HCT116 (cell line): ENCODE measurements around the gene TMOD3. TPM values are rescaled to one million over a fixed set of nuclear protein-coding genes. Genes with fewer than 3 reads are reported as not detected.

Experiments
- ATAC-seq: fragments of 200-7000 bp; cut with Tn5 transposase; 2 replicates; pipeline ENCODE4 v1.9.1; 2020; ENCODE audit warnings: mild to moderate bottlenecking, moderate library complexity
- BruUV-seq: library from RNA; stranded (reverse); fragments of 400-500 nt; replicated peaks from 2 replicates; lab custom pipeline; 2021; lab: Mats Ljungman, UMichigan
- CTCF ChIA-PET: fragments of 300-600 bp; sonication (Branson Sonifier 250); formaldehyde crosslinking; loops from one replicate; lab custom pipeline; 2021; ENCODE audit warnings: antibody characterized with exemption; lab: Charles Lee
- POLR2A ChIA-PET: fragments of 300-600, 350-600 bp; sonication (Branson Sonifier 250); formaldehyde crosslinking; loops from one replicate; lab custom pipeline; 2021; ENCODE audit warnings: antibody characterized with exemption; lab: Charles Lee
- RAD21 ChIA-PET, 2 experiments: fragments of 300-600 bp; sonication (Branson Sonifier 250); formaldehyde crosslinking; loops; one replicate each; lab custom pipeline; 2023; ENCODE audit warnings: low total read pairs in 2 of 2; ENCODE audit not compliant: uncharacterized antibody in 2 of 2, unreplicated experiment in 2 of 2, low non-redundant PET in 1 of 2; lab: Charles Lee
- DNase-seq: peaks from one replicate; pipeline ENCODE4 v3.0.0-alpha.2; 2010; ENCODE audit warnings: low read depth, low spot score
- H2AFZ ChIP-seq: fragments of 200-600 bp; shearing (Covaris generic), sonication (generic); 2 replicates; pipeline ENCODE4 v1.6.1; 2017; ENCODE audit warnings: low read depth, mixed run types, mixed read lengths, antibody characterized with exemption, low read length; ENCODE audit not compliant: poor library complexity, severe bottlenecking
- H3K27ac ChIP-seq: 2 replicates; pipeline ENCODE4 v1.5.1; 2012; ENCODE audit warnings: low read depth, low read length
- H3K27me3 ChIP-seq: fragments of 200-600 bp; sonication (generic); 2 replicates; pipeline ENCODE4 v1.6.1; 2016; ENCODE audit warnings: mixed run types, low read length, mixed read lengths; ENCODE audit not compliant: insufficient read depth
- H3K36me3 ChIP-seq, 2 experiments: fragments of 200-500 bp in 1 of 2; fragments of 200-600 bp in 1 of 2; sonication (Bioruptor generic) in 1 of 2; sonication (generic) in 1 of 2; 2 replicates each; pipeline versions ENCODE4 v1.5.1 to v1.6.1; 2014 to 2016; ENCODE audit warnings: low read length in 2 of 2, inconsistent platforms in 1 of 2, mixed read lengths in 1 of 2, mixed run types in 1 of 2; ENCODE audit not compliant: insufficient read depth in 2 of 2, control insufficient read depth in 1 of 2
- H3K4me1 ChIP-seq, 2 experiments: fragments of 200-600 bp in 1 of 2; sonication (generic) in 1 of 2; 2 replicates each; pipeline versions ENCODE4 v1.5.1 to v1.6.1; 2012 to 2017; ENCODE audit warnings: low read length in 2 of 2, inconsistent platforms in 1 of 2, mild to moderate bottlenecking in 1 of 2, mixed read lengths in 1 of 2, mixed run types in 1 of 2, moderate library complexity in 1 of 2; ENCODE audit not compliant: insufficient read depth in 2 of 2, control insufficient read depth in 1 of 2
- H3K4me2 ChIP-seq: fragments of 200-600 bp; sonication (generic); 2 replicates; pipeline ENCODE4 v1.6.1; 2017; ENCODE audit warnings: mixed run types, low read length, mixed read lengths
- H3K4me3 ChIP-seq, 2 experiments: fragments of 200-600 bp in 1 of 2; sonication (generic) in 1 of 2; replicated peaks in 1 of 2; 2 replicates each; pipeline ENCODE4 v1.5.1; 2011 to 2016; ENCODE audit warnings: low read length in 2 of 2, control low read depth in 1 of 2, low read depth in 1 of 2, mild to moderate bottlenecking in 1 of 2, mixed read lengths in 1 of 2, mixed run types in 1 of 2
- H3K79me2 ChIP-seq: fragments of 200-600 bp; sonication (generic); 2 replicates; pipeline ENCODE4 v1.6.1; 2017; ENCODE audit warnings: mild to moderate bottlenecking, mixed run types, low read length, moderate library complexity, mixed read lengths; ENCODE audit not compliant: insufficient read depth
- H3K9ac ChIP-seq: fragments of 200-600 bp; sonication (generic); 2 replicates; pipeline ENCODE4 v1.6.1; 2016; ENCODE audit warnings: low read length, mixed read lengths
- H3K9me2 ChIP-seq: fragments of 200-600 bp; sonication (generic), shearing (Covaris generic); 2 replicates; pipeline ENCODE4 v1.6.1; 2017; ENCODE audit warnings: mixed run types, mild to moderate bottlenecking, moderate library complexity; ENCODE audit not compliant: insufficient read depth
- H3K9me3 ChIP-seq, 2 experiments: fragments of 200-500 bp in 1 of 2; fragments of 200-600 bp in 1 of 2; sonication (Bioruptor generic) in 1 of 2; sonication (generic) in 1 of 2; 2 replicates each; pipeline ENCODE4 v1.6.1; 2014 to 2017; ENCODE audit warnings: low read length in 2 of 2, mixed read lengths in 2 of 2, inconsistent platforms in 1 of 2, low read depth in 1 of 2, mild to moderate bottlenecking in 1 of 2, mixed run types in 1 of 2, moderate library complexity in 1 of 2; ENCODE audit not compliant: control insufficient read depth in 1 of 2, insufficient read depth in 1 of 2
- H4K20me1 ChIP-seq: fragments of 200-600 bp; sonication (generic), shearing (Covaris generic); 2 replicates; pipeline ENCODE4 v1.6.1; 2017; ENCODE audit warnings: mixed run types, mild to moderate bottlenecking, moderate library complexity; ENCODE audit not compliant: insufficient read depth
- CBX3 ChIP-seq: IDR thresholded peaks from 2 replicates; pipeline ENCODE4 v1.6.1; 2012; ENCODE audit warnings: low read depth
- CTCF ChIP-seq, 3 experiments: fragments of 200-600 bp in 1 of 3; sonication (generic) in 1 of 3; IDR thresholded peaks in 2 of 3; conservative IDR thresholded peaks in 1 of 3; 2 replicates each; pipeline ENCODE4 v1.5.1; 2012 to 2017; ENCODE audit warnings: low read depth in 2 of 3, low read length in 2 of 3, antibody characterized with exemption in 1 of 3, borderline replicate concordance in 1 of 3, control low read depth in 1 of 3, mild to moderate bottlenecking in 1 of 3, mixed read lengths in 1 of 3, mixed run types in 1 of 3, moderate library complexity in 1 of 3; ENCODE audit not compliant: insufficient read depth in 1 of 3
- EZH2 ChIP-seq: fragments of 200-600 bp; sonication (generic); IDR thresholded peaks from 2 replicates; pipeline ENCODE4 v1.6.1; 2017; ENCODE audit warnings: antibody characterized with exemption, mixed run types
- EZH2phosphoT487 ChIP-seq: fragments of 200-600 bp; IDR thresholded peaks from 2 replicates; pipeline ENCODE4 v1.6.1; 2018; ENCODE audit warnings: antibody characterized with exemption, borderline replicate concordance
- MAX ChIP-seq: IDR thresholded peaks from 2 replicates; pipeline ENCODE4 v1.6.1; 2012
- POLR2A ChIP-seq: IDR thresholded peaks from 2 replicates; pipeline ENCODE4 v1.7.0; 2011; ENCODE audit warnings: borderline replicate concordance; ENCODE audit not compliant: insufficient read depth, insufficient read length; ENCODE audit errors: extremely low read depth
- RAD21 ChIP-seq: IDR thresholded peaks from 2 replicates; pipeline ENCODE4 v1.6.1; 2012; ENCODE audit warnings: low read depth, mild to moderate bottlenecking
- REST ChIP-seq: IDR thresholded peaks from 2 replicates; pipeline ENCODE4 v1.6.1; 2012; ENCODE audit warnings: low read depth
- SRF ChIP-seq: IDR thresholded peaks from 2 replicates; pipeline ENCODE4 v1.6.1; 2012; ENCODE audit warnings: low read depth
- TCF7L2 ChIP-seq: IDR thresholded peaks from 2 replicates; pipeline ENCODE4 v1.7.0; 2011; ENCODE audit warnings: borderline replicate concordance, inconsistent platforms; ENCODE audit not compliant: insufficient read depth, insufficient read length; ENCODE audit errors: extremely low read depth
- YY1 ChIP-seq: IDR thresholded peaks from 2 replicates; pipeline ENCODE4 v1.6.1; 2011; ENCODE audit warnings: low read length, low read depth, moderate library complexity, mild to moderate bottlenecking; ENCODE audit not compliant: insufficient replicate concordance; ENCODE audit errors: extremely low read depth
- intact Hi-C: fragments of 100-400 bp; cut with micrococcal nuclease; formaldehyde crosslinking; loops from 2 replicates; pipeline ENCODE4 v1.10.0; 2022
- total RNA-seq: library from RNA; stranded (reverse); gene quantifications from one replicate; pipeline ENCODE4 v1.2.1, GENCODE V29; 2021; ENCODE audit not compliant: unreplicated experiment

TMOD3 gene
- total RNA-seq, 1 experiment from 2014 or later, result 78.8 TPM

GRCh38 chr15:51829376-51830275 is at the start of gene TMOD3 (continued):
- no peak for TF ChIP-seq REST
- peak; percentile 76 for TF ChIP-seq TCF7L2
- TF ChIP-seq POLR2A, result peak; percentile 92
- peak; percentile 27; the same call in 1 of the 2 replicates for TF ChIP-seq MAX

- Histone ChIP-seq H3K9me2 (no peaks in the 10 kb centered on the region), H3K9me3 (peaks cover 0 to 4% of the 10 kb centered on the region in 2 experiments; a peak in 1 of 4 replicates), H4K20me1 (no peaks in the 10 kb centered on the region), H3K27me3 (no peaks in the 10 kb centered on the region), H3K4me3 (no peak overlapping the region), H3K4me2 (no peak overlapping the region), H3K79me2 (no peaks in the 10 kb centered on the region), H2AFZ (no peak overlapping the region), H3K9ac (no peak overlapping the region), H3K27ac (no peak overlapping the region), H3K36me3 (no peaks in the 10 kb centered on the region; a peak in 1 of 4 replicates), H3K4me1 (no peaks in the 10 kb centered on the region)
- ChIA-PET CTCF (interaction anchor here (7.9 kb wide), 1 partner anchor 131 kb away, joined by 296 read pairs; no protein-coding TSS in a partner anchor), POLR2A (no interaction called here), RAD21 (no interaction called here)
- intact Hi-C loops, result loop anchor here (5.0 kb wide), 1 partner anchor 297 kb away; no protein-coding TSS in a partner anchor
- ATAC-seq, result no peak
- no peak for DNase-seq
- BruUV-seq, result no TSS peak
- TF ChIP-seq CBX3 (no peak), CTCF (IDR thresholded peaks at IDR 0.05 in 2 of 3, conservative IDR thresholded peaks at IDR 0.05 in 1 of 3; ENCODE audit: borderline replicate concordance in 1 of 3, insufficient read depth in 1 of 3, low read depth in 2 of 3, low read length in 2 of 3) (no peak), EZH2phosphoT487 (no peak), SRF (no peak), MAX (no peak), EZH2 (no peak), REST (no peak), POLR2A (no peak), YY1 (no peak), RAD21 (no peak)
These were observed 48.8 kb upstream of the TMOD3 start for GRCh38 chr15:51780636-51781035.
